ENCODE results near the gene GIPR.
"Not testable (repeated sequence)": the region's sequence is repeated elsewhere in the genome, so short reads cannot be mapped to it uniquely, and the experiment has no call there.

GRCh38 chr19:45728683-45729082 is 60.7 kb downstream of the GIPR start:
- not testable (repeated sequence) for TF ChIP-seq POLR2A (IDR thresholded peaks at IDR 0.05; ENCODE audit: low read length); GATA1 (IDR thresholded peaks at IDR 0.05; ENCODE audit: low read depth, low read length)
